Cardiac muscle cell (in vitro differentiated cells and primary cell): Measurements from ENCODE around the gene TWIST1. TPM values are rescaled to one million over a fixed set of nuclear protein-coding genes. Genes with fewer than 3 reads are reported as not detected.

Experiments used
- DNase-seq, 2 donors: peaks; one replicate each; pipeline versions ENCODE4 v3.0.0 to v3.0.0-alpha.2; 2010 to 2017; ENCODE audit warnings: low read depth in 1 of 2, low spot score in 1 of 2
- H3K27ac ChIP-seq: fragments of 200-600 bp; sonication (generic); 2 replicates; pipeline ENCODE4 v1.5.1; 2016
- H3K27me3 ChIP-seq: fragments of 200-600 bp; sonication (generic); 2 replicates; pipeline ENCODE4 v1.6.0; 2016; ENCODE audit warnings: control low read depth
- H3K36me3 ChIP-seq: fragments of 200-600 bp; sonication (generic); 2 replicates; pipeline ENCODE4 v1.5.1; 2016; ENCODE audit warnings: control low read depth
- H3K4me1 ChIP-seq: fragments of 200-600 bp; sonication (generic); 2 replicates; pipeline ENCODE4 v1.8.1; 2017; ENCODE audit warnings: low read depth, mild to moderate bottlenecking, mixed run types
- H3K4me3 ChIP-seq: fragments of 200-600 bp; sonication (generic); 2 replicates; pipeline ENCODE4 v1.5.1; 2016; ENCODE audit warnings: mild to moderate bottlenecking
- H3K9me3 ChIP-seq: fragments of 200-600 bp; sonication (generic); 2 replicates; pipeline ENCODE4 v1.5.1; 2017; ENCODE audit warnings: low read depth, mild to moderate bottlenecking, control low read depth
- CTCF ChIP-seq: IDR thresholded peaks from 2 replicates; pipeline ENCODE4 v1.5.1; 2012; ENCODE audit warnings: low read depth, mild to moderate bottlenecking, low read length
- polyA plus RNA-seq: library from polyadenylated mRNA; unstranded; fragments of >200 nt; fragmentation: Nextera tagmentation; extraction: Ambion mirVana; gene quantifications from 2 replicates; pipeline ENCODE4 v1.2.1, GENCODE V29; 2016
- total RNA-seq: library from RNA; depleted of rRNA; stranded (reverse); fragments of >200 nt; gene quantifications from 2 replicates; pipeline ENCODE4 v1.2.3, GENCODE V29; 2016

TWIST1 gene
- total and polyA plus RNA-seq, 2 experiments from 2014 or later, result 21.4 to 44.6 TPM

- H3K4me3 ChIP-seq, result no peak overlapping the region
- no peaks in the 10 kb centered on the region for H3K9me3 ChIP-seq
- DNase-seq, result no peak
- no peak for TF ChIP-seq CTCF
- no peaks in the 10 kb centered on the region for H3K36me3 ChIP-seq
- no peak overlapping the region for H3K27ac ChIP-seq
- no peaks in the 10 kb centered on the region for H3K27me3 ChIP-seq
- no peaks in the 10 kb centered on the region for H3K4me1 ChIP-seq
These were observed 20.0 kb downstream of the TWIST1 start for GRCh38 chr7:19097165-19098055.

DNA sequence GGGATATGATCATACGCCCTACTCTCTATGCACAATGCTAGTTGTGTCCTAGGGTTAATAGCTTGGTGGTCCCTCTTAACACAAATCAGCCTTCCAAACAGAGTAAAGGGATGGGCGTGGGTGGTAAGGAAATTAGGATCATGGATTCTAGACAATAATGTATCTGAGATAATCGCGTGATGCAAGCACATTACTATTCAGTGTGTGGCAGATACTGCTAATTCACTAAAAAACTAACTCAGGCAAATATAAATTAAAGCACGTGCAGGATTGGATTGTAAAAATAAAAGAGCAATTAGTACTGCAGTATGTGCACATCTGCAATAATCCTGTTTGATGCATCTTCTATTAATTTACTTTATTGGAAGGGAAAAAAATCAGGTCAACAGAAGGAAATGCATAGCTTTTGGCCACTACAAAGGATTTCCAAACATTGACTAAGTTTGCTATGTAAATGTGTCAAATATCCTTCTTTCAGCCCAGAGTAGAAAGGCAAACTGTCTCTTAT, 22.0 kb downstream of the TWIST1 start:
- no peak overlapping the region for H3K27ac ChIP-seq
- H3K4me3 ChIP-seq, result no peak overlapping the region
- H3K4me1 ChIP-seq, result no peaks in the 10 kb centered on the region
- no peak for TF ChIP-seq CTCF
- H3K9me3 ChIP-seq, result no peaks in the 10 kb centered on the region
- no peaks in the 10 kb centered on the region for H3K36me3 ChIP-seq
- no peak for DNase-seq
- no peaks in the 10 kb centered on the region for H3K27me3 ChIP-seq

DNA sequence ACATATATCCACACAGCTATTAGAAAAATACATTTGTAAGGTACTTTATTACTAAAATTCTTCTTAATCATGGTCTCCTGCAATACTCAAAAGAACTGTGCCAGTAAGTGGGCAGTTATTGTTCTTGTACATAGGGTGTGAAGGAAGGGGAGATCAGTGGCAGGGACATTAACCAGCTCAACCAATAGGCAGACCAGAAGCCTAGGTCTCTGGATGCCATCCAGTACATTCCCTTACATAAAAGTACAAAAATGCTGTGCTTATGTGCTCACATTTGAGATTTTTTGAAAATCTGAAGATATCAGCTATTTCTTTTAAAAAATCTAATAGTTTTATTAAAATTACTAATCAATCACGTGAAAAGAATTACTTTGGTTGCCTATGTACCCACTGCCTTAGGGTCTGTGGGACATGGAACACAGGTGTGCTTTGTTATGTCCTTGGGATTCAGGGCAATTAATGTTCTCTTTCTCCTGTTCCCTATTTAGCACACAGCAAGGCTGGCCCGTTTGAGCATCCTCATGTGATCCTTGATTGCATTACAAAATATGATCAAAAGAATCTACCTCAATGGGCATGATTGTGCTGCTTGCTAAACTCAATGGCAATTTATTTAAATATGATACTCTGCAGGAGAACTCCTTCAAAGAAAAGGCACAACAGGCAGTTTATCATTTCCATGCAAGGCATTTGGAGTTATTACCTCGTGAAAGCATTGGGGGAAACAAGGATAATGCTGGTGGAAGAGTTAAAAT, 22.7 kb downstream of the TWIST1 start:
- TF ChIP-seq CTCF, result no peak
- H3K36me3 ChIP-seq, result no peaks in the 10 kb centered on the region
- H3K27ac ChIP-seq, result no peak overlapping the region
- H3K4me3 ChIP-seq, result no peak overlapping the region
- H3K27me3 ChIP-seq, result no peaks in the 10 kb centered on the region
- no peak for DNase-seq
- H3K4me1 ChIP-seq, result no peaks in the 10 kb centered on the region
- H3K9me3 ChIP-seq, result no peaks in the 10 kb centered on the region

DNA sequence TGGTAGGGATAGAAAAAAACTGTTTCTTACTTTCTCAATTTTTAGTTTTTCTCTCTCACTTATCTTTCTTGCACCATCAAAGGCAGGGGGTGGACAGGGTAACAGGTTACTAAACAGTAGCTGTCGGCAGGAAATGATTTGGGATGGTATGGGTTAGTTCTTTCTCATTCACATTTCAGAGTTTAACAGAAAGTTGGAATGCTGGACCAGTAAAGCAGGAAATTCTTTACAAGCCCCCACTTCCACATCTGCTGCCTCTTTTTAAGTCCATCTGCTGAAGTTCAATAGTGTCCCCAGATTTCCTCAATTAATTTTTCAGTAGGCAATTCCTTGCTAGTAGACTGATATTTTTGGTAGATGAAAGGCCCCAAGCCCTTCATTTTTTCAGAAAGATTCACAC, 23.3 kb downstream of the TWIST1 start:
- no peak overlapping the region for H3K27ac ChIP-seq
- H3K4me3 ChIP-seq, result no peak overlapping the region
- no peaks in the 10 kb centered on the region for H3K36me3 ChIP-seq
- no peak for TF ChIP-seq CTCF
- no peaks in the 10 kb centered on the region for H3K9me3 ChIP-seq
- no peak for DNase-seq
- no peaks in the 10 kb centered on the region for H3K27me3 ChIP-seq
- H3K4me1 ChIP-seq, result no peaks in the 10 kb centered on the region

GRCh38 chr7:19091550-19092200, 25.8 kb downstream of the TWIST1 start:
- DNase-seq, result no peak
- no peak for TF ChIP-seq CTCF
- no peak overlapping the region for H3K4me3 ChIP-seq
- H3K36me3 ChIP-seq, result no peaks in the 10 kb centered on the region
- no peaks in the 10 kb centered on the region for H3K9me3 ChIP-seq
- no peaks in the 10 kb centered on the region for H3K27me3 ChIP-seq
- no peaks in the 10 kb centered on the region for H3K4me1 ChIP-seq
- H3K27ac ChIP-seq, result no peak overlapping the region
